Suprapubic skin (tissue), 4 donors: ENCODE results near the gene ANKRD13B. TPM values are rescaled to one million over a fixed set of nuclear protein-coding genes. Genes with fewer than 3 reads are reported as not detected.

ENCODE experiments used
- DNase-seq, 2 donors: peaks; one replicate each; pipeline ENCODE4 v3.0.0-alpha.2; 2019; ENCODE audit warnings: low spot score in 2 of 2
- H3K27ac ChIP-seq: fragments of 200-600 bp; sonication (generic); one replicate; pipeline ENCODE4 v1.5.1; 2019
- H3K27me3 ChIP-seq: fragments of 200-600 bp; sonication (generic); one replicate; pipeline ENCODE4 v1.5.1; 2019
- H3K36me3 ChIP-seq: fragments of 200-600 bp; sonication (generic); one replicate; pipeline ENCODE4 v1.5.1; 2019
- H3K4me1 ChIP-seq: fragments of 200-600 bp; sonication (generic); one replicate; pipeline ENCODE4 v1.5.1; 2019
- H3K4me3 ChIP-seq: fragments of 200-600 bp; sonication (generic); one replicate; pipeline ENCODE4 v1.5.1; 2019; ENCODE audit warnings: mild to moderate bottlenecking
- H3K9me3 ChIP-seq: fragments of 200-600 bp; sonication (generic); one replicate; pipeline ENCODE4 v1.5.1; 2019
- CTCF ChIP-seq, 2 donors: fragments of 200-600 bp in 1 of 2; fragments of 450-650 bp in 1 of 2; sonication (generic) in 1 of 2; IDR thresholded peaks; one replicate each; pipeline ENCODE4 v1.5.1; 2016 to 2019; ENCODE audit warnings: antibody characterized with exemption in 2 of 2, mild to moderate bottlenecking in 1 of 2, moderate library complexity in 1 of 2
- EP300 ChIP-seq: sonication (generic); formaldehyde crosslinking; IDR thresholded peaks from one replicate; pipeline ENCODE4 v1.6.1; 2017; ENCODE audit warnings: antibody characterized with exemption
- POLR2A ChIP-seq, 2 donors: fragments of 450-650 bp; IDR thresholded peaks; one replicate each; pipeline ENCODE4 v1.6.1; 2017; ENCODE audit warnings: antibody characterized with exemption in 2 of 2, mild to moderate bottlenecking in 2 of 2, moderate library complexity in 2 of 2
- POLR2AphosphoS5 ChIP-seq, 3 donors: sonication (generic); formaldehyde crosslinking; IDR thresholded peaks; one replicate each; pipeline ENCODE4 v1.6.1; 2017; ENCODE audit warnings: antibody characterized with exemption in 3 of 3
- WGBS: methylation state at CpG from one replicate; pipeline ENCODE4 v1.1.5; 2018; 5-methylcytosine and 5-hydroxymethylcytosine counted together
- total RNA-seq, 4 donors: library from RNA; depleted of rRNA; stranded (reverse); fragments of >200 nt; gene quantifications; one replicate each; pipeline ENCODE4 v1.1.0, GENCODE V29; 2016

Gene ANKRD13B
- total RNA-seq, 4 donors from 2014 or later: 9.0 to 16.5 (median 10.8) TPM

- no peak overlapping the region for H3K27ac ChIP-seq
- WGBS: 88% methylated on average over 8 of the region's 15 CpGs
- no peaks in the 10 kb centered on the region for H3K9me3 ChIP-seq
- H3K4me1 ChIP-seq: peaks cover 11% of the 10 kb centered on the region
- H3K4me3 ChIP-seq: no peak overlapping the region
- no peak for DNase-seq
- no peak for TF ChIP-seq CTCF (IDR thresholded peaks at IDR 0.05)
- TF ChIP-seq POLR2AphosphoS5 (IDR thresholded peaks at IDR 0.05): no peak
- TF ChIP-seq EP300: no peak
- TF ChIP-seq POLR2A (IDR thresholded peaks at IDR 0.05): no peak
- H3K36me3 ChIP-seq: no peaks in the 10 kb centered on the region
- H3K27me3 ChIP-seq: no peaks in the 10 kb centered on the region
These were observed 16.1 kb downstream of the ANKRD13B start for GRCh38 chr17:29608986-29609385.

GRCh38 chr17:29610395-29610794 lies 17.5 kb downstream of the ANKRD13B start:
- Histone ChIP-seq H3K27me3 (no peaks in the 10 kb centered on the region), H3K27ac (no peak overlapping the region), H3K9me3 (no peaks in the 10 kb centered on the region), H3K4me3 (no peak overlapping the region), H3K36me3 (no peaks in the 10 kb centered on the region), H3K4me1 (peaks cover 25% of the 10 kb centered on the region)
- 87% methylated on average over 3 of the region's 3 CpGs for WGBS
- TF ChIP-seq EP300 (no peak), POLR2A (IDR thresholded peaks at IDR 0.05) (no peak), CTCF (IDR thresholded peaks at IDR 0.05) (no peak), POLR2AphosphoS5 (IDR thresholded peaks at IDR 0.05) (no peak)
- no peak for DNase-seq

- H3K27ac ChIP-seq: no peak overlapping the region
- H3K36me3 ChIP-seq: no peaks in the 10 kb centered on the region
- H3K27me3 ChIP-seq: peaks cover 2% of the 10 kb centered on the region
- no peaks in the 10 kb centered on the region for H3K9me3 ChIP-seq
- peak in 1 of 2 donors; percentile 58 for DNase-seq
- TF ChIP-seq POLR2AphosphoS5 (IDR thresholded peaks at IDR 0.05): no peak
- 98% methylated on average over 11 of the region's 11 CpGs for WGBS
- H3K4me1 ChIP-seq: peaks cover 36% of the 10 kb centered on the region
- no peak overlapping the region for H3K4me3 ChIP-seq
These were observed 18.6 kb downstream of the ANKRD13B start for GRCh38 chr17:29611351-29612093.

- peaks cover 6% of the 10 kb centered on the region for H3K27me3 ChIP-seq
- no peaks in the 10 kb centered on the region for H3K9me3 ChIP-seq
- no peak overlapping the region for H3K27ac ChIP-seq
- WGBS: 94% methylated on average over 12 of the region's 12 CpGs
- H3K36me3 ChIP-seq: no peaks in the 10 kb centered on the region
- no peak for TF ChIP-seq POLR2AphosphoS5 (IDR thresholded peaks at IDR 0.05)
- no peak for TF ChIP-seq EP300
- TF ChIP-seq CTCF (IDR thresholded peaks at IDR 0.05): no peak
- no peak for TF ChIP-seq POLR2A (IDR thresholded peaks at IDR 0.05)
- peaks cover 41% of the 10 kb centered on the region for H3K4me1 ChIP-seq
- DNase-seq: no peak
- no peak overlapping the region for H3K4me3 ChIP-seq
These were observed 19.1 kb downstream of the ANKRD13B start for GRCh38 chr17:29612094-29612403.

GRCh38 chr17:29612404-29613280 lies 19.7 kb downstream of the ANKRD13B start:
- Histone ChIP-seq H3K4me1 (peaks cover 47% of the 10 kb centered on the region), H3K27ac (no peak overlapping the region), H3K27me3 (peaks cover 6% of the 10 kb centered on the region), H3K36me3 (no peaks in the 10 kb centered on the region), H3K9me3 (no peaks in the 10 kb centered on the region), H3K4me3 (peak overlapping the region; percentile 32)
- WGBS: 84% methylated on average over 54 of the region's 85 CpGs
- no peak for TF ChIP-seq CTCF (IDR thresholded peaks at IDR 0.05)
- TF ChIP-seq POLR2A (IDR thresholded peaks at IDR 0.05): no peak
- TF ChIP-seq EP300: no peak
- TF ChIP-seq POLR2AphosphoS5 (IDR thresholded peaks at IDR 0.05): no peak
- DNase-seq: peak in 1 of 2 donors; percentile 72
